ENCODE measurements around the gene KNDC1.

The KNDC1 gene

GRCh38 chr10:133180192-133180964 is 20.4 kb downstream of the KNDC1 start:
- Histone ChIP-seq H3K36me3 (ENCODE audit: insufficient read depth, low read length) (no peaks in the 10 kb centered on the region; the same call in 1 of the 2 replicates), H3K9ac (ENCODE audit: low read depth, low read length) (no peak overlapping the region), H3K4me1 (ENCODE audit: insufficient read depth, low read length) (no peaks in the 10 kb centered on the region), H3K9me3 (ENCODE audit: control insufficient read depth, insufficient read depth, low read length) (no peaks in the 10 kb centered on the region)

DNA sequence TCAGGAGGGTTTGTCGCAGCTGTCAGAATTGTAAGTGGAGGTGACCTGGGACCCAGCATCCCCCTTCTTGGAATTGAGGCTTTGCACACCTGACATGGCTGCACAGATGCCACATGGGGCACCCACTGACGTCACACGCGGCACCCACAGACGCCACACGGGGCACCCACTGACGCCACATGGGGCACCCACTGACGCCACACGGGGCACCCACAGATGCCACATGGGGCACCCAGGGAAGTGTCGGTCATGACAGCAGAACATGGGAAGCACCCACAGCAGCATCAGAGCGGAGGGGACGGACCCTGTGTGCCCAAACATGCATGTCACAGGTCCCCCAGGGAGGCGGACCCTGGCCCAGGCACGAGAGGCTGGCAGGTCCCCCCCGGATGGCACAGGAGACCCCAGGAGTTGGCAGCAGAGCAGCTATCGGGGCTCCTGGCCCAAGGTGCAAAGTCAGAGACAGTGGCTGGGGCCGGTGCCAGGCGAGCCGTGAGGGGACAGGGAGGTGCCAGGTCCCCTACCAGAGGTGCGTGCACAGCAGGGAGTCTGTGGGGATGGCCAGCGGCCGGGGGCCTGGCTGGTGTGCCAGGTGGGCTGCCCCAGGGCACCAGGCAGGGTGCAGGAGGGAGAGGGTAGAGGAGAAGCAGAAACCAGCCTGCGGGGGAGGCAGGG is 21.1 kb downstream of the KNDC1 start:
- Histone ChIP-seq H3K9ac (ENCODE audit: low read depth, low read length) (no peak overlapping the region), H3K36me3 (ENCODE audit: insufficient read depth, low read length) (no peaks in the 10 kb centered on the region; the same call in 1 of the 2 replicates), H3K9me3 (ENCODE audit: control insufficient read depth, insufficient read depth, low read length) (no peaks in the 10 kb centered on the region), H3K4me1 (ENCODE audit: insufficient read depth, low read length) (no peaks in the 10 kb centered on the region)

DNA sequence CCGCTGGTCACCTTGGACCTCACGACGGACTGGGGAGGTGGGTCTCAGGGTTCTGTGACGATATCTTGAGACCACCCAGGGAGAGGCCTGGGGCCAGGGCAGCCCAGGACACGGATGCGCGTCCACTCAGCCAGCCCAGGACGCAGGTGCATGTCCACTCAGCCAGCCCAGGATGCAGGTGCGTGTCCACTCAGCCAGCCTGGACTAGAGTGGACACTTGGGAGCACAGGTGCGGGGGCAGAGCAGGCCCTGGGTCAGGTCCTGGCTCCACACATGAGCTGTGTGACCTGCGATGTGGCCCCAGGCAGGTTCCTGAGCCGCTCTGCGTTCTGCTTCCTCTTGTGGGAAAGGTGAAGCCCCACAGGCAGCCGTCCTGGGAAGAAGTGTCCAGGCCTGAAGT is 22.2 kb downstream of the KNDC1 start:
- Histone ChIP-seq H3K4me1 (ENCODE audit: insufficient read depth, low read length) (no peaks in the 10 kb centered on the region), H3K36me3 (ENCODE audit: insufficient read depth, low read length) (no peaks in the 10 kb centered on the region; the same call in 1 of the 2 replicates), H3K9me3 (ENCODE audit: control insufficient read depth, insufficient read depth, low read length) (no peaks in the 10 kb centered on the region), H3K9ac (ENCODE audit: low read depth, low read length) (no peak overlapping the region)

DNA sequence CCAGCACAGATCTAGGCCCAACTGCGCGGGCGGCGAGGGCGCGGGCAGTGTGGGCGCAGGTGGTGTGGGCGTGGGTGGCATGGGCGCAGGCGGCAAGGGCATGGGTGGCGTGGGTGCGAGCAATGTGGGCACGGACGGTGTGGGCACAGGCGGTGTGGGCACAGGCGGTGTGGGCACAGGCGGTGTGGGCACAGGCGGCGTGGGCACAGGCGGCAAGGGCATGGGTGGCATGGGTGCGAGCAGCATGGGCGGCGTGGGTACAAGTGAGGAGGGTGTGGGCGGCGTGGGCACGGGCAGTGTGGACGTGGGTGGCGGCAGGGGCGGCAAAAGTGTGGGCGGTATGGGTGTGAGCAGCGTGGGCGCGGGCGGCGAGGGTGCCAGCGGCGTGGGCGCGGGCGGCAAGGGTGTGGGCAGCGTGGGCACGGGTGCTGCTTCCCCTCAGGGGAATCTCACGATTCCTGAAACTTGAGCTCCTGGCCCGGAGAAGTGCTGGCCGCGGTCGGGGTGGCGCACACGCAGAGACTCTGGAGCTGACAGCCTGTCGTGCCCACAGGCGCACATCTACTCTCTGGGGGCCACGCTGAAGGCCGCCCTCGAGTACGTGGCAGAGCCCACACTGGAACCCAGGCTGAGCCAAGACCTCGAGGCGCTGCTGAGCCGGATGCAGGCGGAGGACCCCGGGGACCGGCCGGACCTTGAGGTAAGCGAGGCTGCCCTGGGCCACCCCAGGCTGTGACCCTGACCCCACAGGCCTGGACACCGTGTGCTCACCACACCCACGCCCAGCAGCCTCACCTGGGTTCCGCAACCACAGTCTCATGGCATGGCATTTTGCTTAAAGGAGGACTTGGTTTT is 23.0 kb downstream of the KNDC1 start:
- no peaks in the 10 kb centered on the region; the same call in 1 of the 2 replicates for H3K36me3 ChIP-seq (ENCODE audit: insufficient read depth, low read length)
- no peak overlapping the region for H3K9ac ChIP-seq (ENCODE audit: low read depth, low read length)
- H3K4me1 ChIP-seq (ENCODE audit: insufficient read depth, low read length): no peaks in the 10 kb centered on the region
- H3K9me3 ChIP-seq (ENCODE audit: control insufficient read depth, insufficient read depth, low read length): no peaks in the 10 kb centered on the region

GRCh38 chr10:133183646-133184378 is 23.8 kb downstream of the KNDC1 start:
- Histone ChIP-seq H3K9ac (ENCODE audit: low read depth, low read length) (no peak overlapping the region), H3K9me3 (ENCODE audit: control insufficient read depth, insufficient read depth, low read length) (no peaks in the 10 kb centered on the region), H3K4me1 (ENCODE audit: insufficient read depth, low read length) (no peaks in the 10 kb centered on the region), H3K36me3 (ENCODE audit: insufficient read depth, low read length) (no peaks in the 10 kb centered on the region; the same call in 1 of the 2 replicates)

DNA sequence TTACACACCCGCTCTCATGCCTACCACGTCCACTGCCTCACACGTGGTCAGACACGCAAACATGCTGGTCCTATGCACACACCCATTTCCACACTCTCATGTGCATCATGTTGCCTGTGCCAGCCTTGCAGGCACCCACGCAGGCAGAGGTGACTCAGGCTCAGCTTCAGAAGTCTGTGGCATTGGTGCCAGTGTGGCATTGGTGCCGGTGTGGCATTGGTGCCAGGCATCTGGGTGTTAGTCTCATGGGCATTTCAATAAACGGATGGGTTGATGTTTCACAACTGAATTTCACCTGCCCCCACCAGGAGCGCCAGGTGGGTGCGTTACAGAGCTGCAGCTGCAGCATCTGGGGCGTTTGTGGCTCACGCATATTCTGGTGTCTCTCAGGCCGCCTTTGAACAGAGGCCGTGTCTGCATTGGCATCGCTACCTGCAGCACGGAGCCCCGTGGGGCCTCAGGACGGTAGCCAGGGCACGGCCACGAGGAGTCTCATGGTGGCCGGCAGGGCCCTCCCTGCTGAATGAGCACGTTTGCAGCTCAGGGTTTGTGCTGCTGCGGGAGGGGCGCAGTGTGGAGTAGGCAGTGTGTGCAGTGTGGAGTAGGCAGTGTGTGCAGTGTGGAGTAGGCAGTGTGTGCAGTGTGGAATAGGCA is 24.7 kb downstream of the KNDC1 start:
- Histone ChIP-seq H3K9ac (ENCODE audit: low read depth, low read length) (no peak overlapping the region), H3K36me3 (ENCODE audit: insufficient read depth, low read length) (no peaks in the 10 kb centered on the region; the same call in 1 of the 2 replicates), H3K4me1 (ENCODE audit: insufficient read depth, low read length) (no peaks in the 10 kb centered on the region), H3K9me3 (ENCODE audit: control insufficient read depth, insufficient read depth, low read length) (no peaks in the 10 kb centered on the region)

DNA sequence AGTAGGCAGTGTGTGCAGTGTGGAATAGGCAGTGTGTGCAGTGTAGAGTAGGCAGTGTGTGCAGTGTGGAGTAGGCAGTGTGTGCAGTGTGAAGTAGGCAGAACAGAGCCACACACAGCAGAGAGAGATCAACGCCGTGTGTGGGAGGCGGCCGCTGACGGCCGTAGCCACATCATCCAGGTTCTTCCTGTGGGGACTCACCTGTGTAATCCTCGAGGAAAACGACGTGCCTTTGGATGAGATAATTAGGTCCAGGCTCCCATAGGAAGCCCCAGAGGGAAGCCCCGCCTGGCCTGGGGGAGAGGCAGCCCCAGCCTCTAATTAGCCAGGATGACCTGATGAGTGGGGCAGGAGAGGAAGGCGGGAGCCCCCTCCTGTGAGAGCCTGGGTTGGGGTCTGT is 25.4 kb downstream of the KNDC1 start:
- no peaks in the 10 kb centered on the region for H3K4me1 ChIP-seq (ENCODE audit: insufficient read depth, low read length)
- no peaks in the 10 kb centered on the region for H3K9me3 ChIP-seq (ENCODE audit: control insufficient read depth, insufficient read depth, low read length)
- H3K36me3 ChIP-seq (ENCODE audit: insufficient read depth, low read length): no peaks in the 10 kb centered on the region; the same call in 1 of the 2 replicates
- H3K9ac ChIP-seq (ENCODE audit: low read depth, low read length): no peak overlapping the region

DNA sequence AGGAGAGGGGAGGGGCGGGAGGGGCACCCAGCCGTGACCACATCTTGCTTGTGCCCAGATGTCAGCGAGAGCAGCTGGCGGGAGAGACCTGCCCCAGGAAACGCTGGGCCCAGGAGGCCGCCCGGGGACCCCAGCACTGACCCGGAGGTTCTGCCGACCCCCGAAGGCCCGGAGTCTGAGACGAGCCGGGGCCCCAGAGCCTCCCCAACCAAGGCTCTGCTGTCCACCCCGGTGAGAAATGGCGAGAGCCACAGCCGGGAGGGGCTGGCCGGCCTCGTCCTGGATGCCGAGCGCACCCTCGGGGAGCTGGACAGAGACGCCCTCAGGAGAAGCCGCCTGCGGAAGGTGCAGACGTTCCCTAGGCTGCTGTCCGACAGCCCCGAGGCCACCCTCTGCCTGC is 25.9 kb downstream of the KNDC1 start:
- Histone ChIP-seq H3K9ac (ENCODE audit: low read depth, low read length) (no peak overlapping the region), H3K9me3 (ENCODE audit: control insufficient read depth, insufficient read depth, low read length) (no peaks in the 10 kb centered on the region), H3K4me1 (ENCODE audit: insufficient read depth, low read length) (no peaks in the 10 kb centered on the region), H3K36me3 (ENCODE audit: insufficient read depth, low read length) (no peaks in the 10 kb centered on the region; the same call in 1 of the 2 replicates)

DNA sequence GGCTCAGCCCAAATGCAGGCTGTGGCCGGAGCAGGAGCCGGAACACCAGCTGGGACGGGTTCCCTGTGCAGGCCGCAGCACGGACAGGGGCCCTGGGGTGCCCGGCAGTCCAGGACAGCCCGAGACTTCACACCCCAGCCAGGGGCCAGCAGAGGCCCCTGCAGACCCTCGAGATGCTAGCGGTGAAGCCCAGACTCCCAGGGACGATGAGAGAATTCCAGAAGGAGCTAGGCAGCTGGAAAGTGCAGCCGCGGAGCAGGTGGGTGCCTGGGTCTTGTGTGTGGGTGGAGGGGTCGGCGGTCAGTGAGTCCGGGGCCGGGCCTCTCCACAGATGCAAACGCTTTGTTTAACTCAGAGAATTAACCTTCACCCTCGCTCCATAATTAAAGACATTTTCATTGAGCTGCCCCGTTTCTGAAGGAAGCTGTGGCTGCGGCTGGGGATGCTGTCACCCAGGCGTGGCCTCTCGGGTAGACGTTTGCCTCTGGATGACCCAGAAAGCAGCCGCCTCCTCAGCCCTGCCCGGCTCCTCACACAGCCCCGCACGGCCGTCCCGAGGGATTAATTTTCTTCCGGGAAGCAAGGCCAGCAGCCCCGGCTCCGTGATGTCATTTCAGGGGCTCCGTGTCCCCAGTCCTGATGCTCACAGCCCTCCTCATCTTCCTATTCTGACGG is 26.5 kb downstream of the KNDC1 start:
- Histone ChIP-seq H3K9me3 (ENCODE audit: control insufficient read depth, insufficient read depth, low read length) (no peaks in the 10 kb centered on the region), H3K36me3 (ENCODE audit: insufficient read depth, low read length) (no peaks in the 10 kb centered on the region; the same call in 1 of the 2 replicates), H3K4me1 (ENCODE audit: insufficient read depth, low read length) (no peaks in the 10 kb centered on the region), H3K9ac (ENCODE audit: low read depth, low read length) (no peak overlapping the region)

DNA sequence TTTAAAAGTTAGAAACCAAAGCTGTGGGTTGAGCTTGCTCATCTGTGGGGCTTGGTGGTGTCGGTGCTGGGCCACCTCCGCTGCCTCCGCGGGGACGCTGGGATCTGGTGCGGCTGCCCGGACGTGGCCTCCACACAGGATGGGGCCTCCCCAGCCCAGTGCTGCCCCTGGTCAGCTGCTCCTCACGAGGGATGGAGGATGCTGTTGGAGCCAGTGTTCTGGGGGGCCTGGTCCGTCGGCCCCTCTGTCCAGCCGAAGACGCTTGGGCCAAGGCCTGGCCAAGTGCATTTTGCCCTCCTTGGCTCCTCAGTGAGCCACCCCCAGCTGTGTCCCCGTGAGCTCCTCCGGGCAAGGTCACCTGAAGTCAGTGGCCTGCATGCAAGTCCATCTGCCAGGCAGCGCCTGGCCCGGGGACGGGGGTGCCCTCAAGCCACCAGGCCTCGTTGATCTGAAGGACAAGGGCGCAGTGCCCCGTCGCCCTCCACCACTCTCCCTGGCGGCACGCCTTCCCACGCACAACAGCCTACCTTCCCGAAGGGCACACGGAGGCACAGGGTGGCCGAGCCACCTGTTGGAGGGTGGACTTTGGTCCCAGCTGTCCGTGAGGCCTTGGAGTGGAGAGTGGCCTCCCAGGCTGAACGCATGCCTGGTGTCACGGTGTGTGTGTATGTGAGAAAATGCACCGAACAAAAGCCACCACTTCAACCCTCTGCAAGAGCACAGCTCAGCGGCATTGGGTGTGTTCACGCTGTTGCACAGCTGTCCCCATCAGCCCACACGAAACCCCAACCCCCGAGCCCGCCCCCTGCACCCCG is 27.3 kb downstream of the KNDC1 start:
- Histone ChIP-seq H3K9ac (ENCODE audit: low read depth, low read length) (no peak overlapping the region), H3K36me3 (ENCODE audit: insufficient read depth, low read length) (no peaks in the 10 kb centered on the region; the same call in none of the 2 replicates), H3K4me1 (ENCODE audit: insufficient read depth, low read length) (no peaks in the 10 kb centered on the region)

GRCh38 chr10:133187906-133188681 is 28.1 kb downstream of the KNDC1 start:
- H3K36me3 ChIP-seq (ENCODE audit: insufficient read depth, low read length): no peaks in the 10 kb centered on the region; the same call in none of the 2 replicates
- 0 out of 2 replicates have a peak, but pooled peaks cover 4% of the 10 kb centered on the region for H3K9me3 ChIP-seq (ENCODE audit: control insufficient read depth, insufficient read depth, low read length)
- H3K9ac ChIP-seq (ENCODE audit: low read depth, low read length): no peak overlapping the region
- no peaks in the 10 kb centered on the region for H3K4me1 ChIP-seq (ENCODE audit: insufficient read depth, low read length)

More for the DNA sequence above, 27.3 kb downstream of the KNDC1 start:
- H3K9me3 ChIP-seq (ENCODE audit: control insufficient read depth, insufficient read depth, low read length): 0 out of 2 replicates have a peak, but pooled peaks cover 3% of the 10 kb centered on the region

- Histone ChIP-seq H3K9me3 (ENCODE audit: control insufficient read depth, insufficient read depth, low read length) (peaks cover 4% of the 10 kb centered on the region; the same call in 1 of the 2 replicates), H3K36me3 (ENCODE audit: insufficient read depth, low read length) (no peaks in the 10 kb centered on the region; the same call in none of the 2 replicates), H3K4me1 (ENCODE audit: insufficient read depth, low read length) (no peaks in the 10 kb centered on the region), H3K9ac (ENCODE audit: low read depth, low read length) (no peak overlapping the region)
These were observed 29.2 kb downstream of the KNDC1 start for GRCh38 chr10:133189256-133189655.
